Measurements from ENCODE around the gene B4GALT2. TPM values are rescaled to one million over a fixed set of nuclear protein-coding genes. Genes with fewer than 3 reads are reported as not detected.

Gene B4GALT2
- total and polyA plus RNA-seq, 9 of the 15 experiments (the other 6 are each of a cell fraction or from before 2014, with no cell fraction given): 1.3 to 86.8 (median 43.8) TPM

DNA sequence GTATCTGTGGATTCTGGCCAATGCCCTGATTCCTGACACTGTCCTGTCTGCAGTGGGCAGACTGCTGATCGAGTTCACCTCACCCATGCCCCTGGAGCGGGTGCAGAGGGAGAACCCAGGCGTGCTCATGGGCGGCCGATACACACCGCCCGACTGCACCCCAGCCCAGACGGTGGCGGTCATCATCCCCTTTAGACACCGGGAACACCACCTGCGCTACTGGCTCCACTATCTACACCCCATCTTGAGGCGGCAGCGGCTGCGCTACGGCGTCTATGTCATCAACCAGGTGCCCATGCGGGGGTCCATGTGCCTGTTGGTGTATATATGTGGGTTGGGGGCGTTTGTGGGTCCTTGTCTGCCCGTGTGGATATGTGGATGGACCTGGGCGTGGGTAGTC is 2.6 kb downstream of the B4GALT2 start:
- TF ChIP-seq ZNF274 (IDR thresholded peaks at IDR 0.05; ENCODE audit: borderline replicate concordance, low read depth, low read length) (no peak), RNF2 (IDR thresholded peaks at IDR 0.05) (no peak), POLR2G (IDR thresholded peaks at IDR 0.05; ENCODE audit: low read depth, low read length) (peak; percentile 12; the same call in 1 of the 2 replicates), ZNF212 (CRISPR knock-in tag; IDR thresholded peaks at IDR 0.05) (no peak)
- TF ChIP-seq, protein P1, sequence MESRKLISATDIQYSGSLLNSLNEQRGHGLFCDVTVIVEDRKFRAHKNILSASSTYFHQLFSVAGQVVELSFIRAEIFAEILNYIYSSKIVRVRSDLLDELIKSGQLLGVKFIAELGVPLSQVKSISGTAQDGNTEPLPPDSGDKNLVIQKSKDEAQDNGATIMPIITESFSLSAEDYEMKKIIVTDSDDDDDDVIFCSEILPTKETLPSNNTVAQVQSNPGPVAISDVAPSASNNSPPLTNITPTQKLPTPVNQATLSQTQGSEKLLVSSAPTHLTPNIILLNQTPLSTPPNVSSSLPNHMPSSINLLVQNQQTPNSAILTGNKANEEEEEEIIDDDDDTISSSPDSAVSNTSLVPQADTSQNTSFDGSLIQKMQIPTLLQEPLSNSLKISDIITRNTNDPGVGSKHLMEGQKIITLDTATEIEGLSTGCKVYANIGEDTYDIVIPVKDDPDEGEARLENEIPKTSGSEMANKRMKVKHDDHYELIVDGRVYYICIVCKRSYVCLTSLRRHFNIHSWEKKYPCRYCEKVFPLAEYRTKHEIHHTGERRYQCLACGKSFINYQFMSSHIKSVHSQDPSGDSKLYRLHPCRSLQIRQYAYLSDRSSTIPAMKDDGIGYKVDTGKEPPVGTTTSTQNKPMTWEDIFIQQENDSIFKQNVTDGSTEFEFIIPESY (CRISPR knock-in tag; IDR thresholded peaks at IDR 0.05): peak; percentile 67; the same call in 1 of the 2 replicates
- H4K20me1 ChIP-seq (replicated peaks; ENCODE audit: control insufficient read depth, insufficient read depth, low read length): peaks cover 22% of the 10 kb centered on the region; the same call in 1 of the 2 replicates
- H3K4me3 ChIP-seq: no peak overlapping the region
- WGBS (ENCODE audit: insufficient coverage, low coverage, missing lambda C conversion rate): 97% methylated on average over 18 of the region's 20 CpGs
- H3K36me3 ChIP-seq (ENCODE audit: control insufficient read depth, insufficient read depth, low read length): peaks cover 81% of the 10 kb centered on the region
- H3K9me3 ChIP-seq (replicated peaks; ENCODE audit: control insufficient read depth, insufficient read depth, low read depth, low read length): no peaks in the 10 kb centered on the region
- no peak for DNase-seq (ENCODE audit: extremely low read depth in 1 of 4, low spot score in 3 of 4)
- H3K27me3 ChIP-seq (ENCODE audit: control insufficient read depth in 2 of 2, insufficient read depth in 2 of 2, low read length in 2 of 2): no peaks in the 10 kb centered on the region
- peaks cover 37 to 73% of the 10 kb centered on the region in 2 experiments for H3K4me1 ChIP-seq (replicated peaks in 1 of 2; ENCODE audit: control insufficient read depth in 2 of 2, insufficient read depth in 2 of 2, low read length in 2 of 2)
- intact Hi-C loops (cut with micrococcal nuclease) (no loop called here), in situ Hi-C loops (cut with MboI) (no loop called here)
- H3K9me1 ChIP-seq (ENCODE audit: control insufficient read depth, insufficient read depth, low read length): peaks cover 15% of the 10 kb centered on the region
- no peak overlapping the region for H3K27ac ChIP-seq (ENCODE audit: extremely low read depth, low read depth, low read length)
- H3K4me2 ChIP-seq (ENCODE audit: insufficient read depth, low read length): no peak overlapping the region
- H2AFZ ChIP-seq (ENCODE audit: low read depth, low read length): no peak overlapping the region
- no TSS peak for BruUV-seq (replicated peaks)
- ChIA-PET CTCF (ENCODE audit: low intra/inter-chr PET ratio) (no interaction called here), POLR2A (interaction anchor here (0.9 to 1.2 kb wide), 2 partner anchors 11 to 67 kb away, joined by 3 read pairs; no protein-coding TSS in a partner anchor)
- H3K9ac ChIP-seq (ENCODE audit: insufficient read depth in 1 of 2, low read depth in 2 of 2, low read length in 2 of 2): peak overlapping the region in 1 of 2 experiments; percentile 99; a peak in 1 of 4 replicates
- ATAC-seq: no peak
- H3K79me2 ChIP-seq (ENCODE audit: control insufficient read depth, insufficient read depth, low read length): peaks cover 62% of the 10 kb centered on the region
- FAIRE-seq: no peak

Data from K562 (cell line).